Measurements from ENCODE around the gene BEND5. TPM values are rescaled to one million over a fixed set of nuclear protein-coding genes. Genes with fewer than 3 reads are reported as not detected.

Gene BEND5
- total RNA-seq, 1 donor, result 0.72 TPM

DNA sequence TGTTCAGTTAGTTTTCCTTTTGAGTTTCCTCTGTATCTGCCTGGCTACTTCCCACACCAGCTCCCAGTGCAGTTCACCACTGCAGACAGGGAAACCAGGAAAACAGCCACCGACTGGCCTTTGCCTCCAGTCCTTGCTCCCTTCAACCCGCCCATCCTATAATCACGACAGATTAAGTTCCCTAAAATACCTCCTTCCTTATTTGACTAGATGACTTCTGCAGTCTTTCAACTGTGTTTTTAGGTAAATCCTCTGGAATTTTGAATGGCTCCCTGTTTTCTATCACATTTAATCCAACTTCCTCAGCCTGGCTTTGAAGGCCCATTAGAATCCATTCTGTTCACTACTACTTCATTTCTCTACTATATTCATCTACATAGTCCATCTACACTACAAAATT lies 37.6 kb downstream of the BEND5 start:
- TF ChIP-seq, protein P1, sequence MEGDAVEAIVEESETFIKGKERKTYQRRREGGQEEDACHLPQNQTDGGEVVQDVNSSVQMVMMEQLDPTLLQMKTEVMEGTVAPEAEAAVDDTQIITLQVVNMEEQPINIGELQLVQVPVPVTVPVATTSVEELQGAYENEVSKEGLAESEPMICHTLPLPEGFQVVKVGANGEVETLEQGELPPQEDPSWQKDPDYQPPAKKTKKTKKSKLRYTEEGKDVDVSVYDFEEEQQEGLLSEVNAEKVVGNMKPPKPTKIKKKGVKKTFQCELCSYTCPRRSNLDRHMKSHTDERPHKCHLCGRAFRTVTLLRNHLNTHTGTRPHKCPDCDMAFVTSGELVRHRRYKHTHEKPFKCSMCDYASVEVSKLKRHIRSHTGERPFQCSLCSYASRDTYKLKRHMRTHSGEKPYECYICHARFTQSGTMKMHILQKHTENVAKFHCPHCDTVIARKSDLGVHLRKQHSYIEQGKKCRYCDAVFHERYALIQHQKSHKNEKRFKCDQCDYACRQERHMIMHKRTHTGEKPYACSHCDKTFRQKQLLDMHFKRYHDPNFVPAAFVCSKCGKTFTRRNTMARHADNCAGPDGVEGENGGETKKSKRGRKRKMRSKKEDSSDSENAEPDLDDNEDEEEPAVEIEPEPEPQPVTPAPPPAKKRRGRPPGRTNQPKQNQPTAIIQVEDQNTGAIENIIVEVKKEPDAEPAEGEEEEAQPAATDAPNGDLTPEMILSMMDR (IDR thresholded peaks at IDR 0.05; ENCODE audit: extremely low read depth, low read depth, low read length), result no peak
- H3K79me2 ChIP-seq (ENCODE audit: insufficient read depth, low read length), result no peaks in the 10 kb centered on the region
- no peak for DNase-seq (ENCODE audit: insufficient read length, low spot score, missing footprints)
- H3K4me1 ChIP-seq (ENCODE audit: insufficient read depth, low read length), result no peaks in the 10 kb centered on the region
- H3K4me2 ChIP-seq (ENCODE audit: insufficient read depth, low read length), result no peak overlapping the region
- H3K9me3 ChIP-seq (ENCODE audit: low read depth, low read length), result no peaks in the 10 kb centered on the region
- no peak overlapping the region for H3K27ac ChIP-seq (ENCODE audit: low read depth, low read length)
- no peaks in the 10 kb centered on the region for H3K36me3 ChIP-seq (ENCODE audit: insufficient read depth, low read length)
- no peak overlapping the region for H2AFZ ChIP-seq (ENCODE audit: low read length)
- H3K27me3 ChIP-seq (ENCODE audit: insufficient read depth, low read length), result no peaks in the 10 kb centered on the region
- no peaks in the 10 kb centered on the region for H4K20me1 ChIP-seq (ENCODE audit: insufficient read depth, low read length)
- no peak overlapping the region for H3K4me3 ChIP-seq (ENCODE audit: insufficient read depth, low read length)

DNA sequence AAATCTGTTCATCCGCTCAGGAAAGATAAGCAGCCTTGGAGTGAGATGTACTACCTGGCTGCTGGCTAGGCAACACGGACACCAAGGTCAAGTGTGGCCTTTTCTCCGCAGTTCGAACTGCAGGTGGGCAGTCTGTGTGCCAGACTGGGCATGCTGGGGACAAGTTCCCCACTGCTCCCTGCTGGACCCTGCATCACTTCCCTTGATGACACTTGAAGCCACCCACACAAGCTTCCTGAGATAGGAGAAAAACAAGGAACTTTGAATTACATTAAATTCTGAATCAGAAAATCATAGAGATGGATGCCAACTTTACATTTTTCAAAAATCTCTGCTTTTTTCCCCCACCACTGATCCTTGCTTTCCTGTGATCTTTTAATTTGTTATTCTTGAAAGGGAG lies 38.3 kb downstream of the BEND5 start:
- H4K20me1 ChIP-seq (ENCODE audit: insufficient read depth, low read length), result no peaks in the 10 kb centered on the region
- TF ChIP-seq, protein P1 (IDR thresholded peaks at IDR 0.05; ENCODE audit: extremely low read depth, low read depth, low read length), result no peak
- no peaks in the 10 kb centered on the region for H3K79me2 ChIP-seq (ENCODE audit: insufficient read depth, low read length)
- DNase-seq (ENCODE audit: insufficient read length, low spot score, missing footprints), result no peak
- no peak overlapping the region for H3K4me3 ChIP-seq (ENCODE audit: insufficient read depth, low read length)
- no peaks in the 10 kb centered on the region for H3K27me3 ChIP-seq (ENCODE audit: insufficient read depth, low read length)
- H3K4me1 ChIP-seq (ENCODE audit: insufficient read depth, low read length), result no peaks in the 10 kb centered on the region
- H3K36me3 ChIP-seq (ENCODE audit: insufficient read depth, low read length), result no peaks in the 10 kb centered on the region
- H3K4me2 ChIP-seq (ENCODE audit: insufficient read depth, low read length), result no peak overlapping the region
- H3K27ac ChIP-seq (ENCODE audit: low read depth, low read length), result no peak overlapping the region
- H3K9me3 ChIP-seq (ENCODE audit: low read depth, low read length), result no peaks in the 10 kb centered on the region
- H2AFZ ChIP-seq (ENCODE audit: low read length), result no peak overlapping the region

DNA sequence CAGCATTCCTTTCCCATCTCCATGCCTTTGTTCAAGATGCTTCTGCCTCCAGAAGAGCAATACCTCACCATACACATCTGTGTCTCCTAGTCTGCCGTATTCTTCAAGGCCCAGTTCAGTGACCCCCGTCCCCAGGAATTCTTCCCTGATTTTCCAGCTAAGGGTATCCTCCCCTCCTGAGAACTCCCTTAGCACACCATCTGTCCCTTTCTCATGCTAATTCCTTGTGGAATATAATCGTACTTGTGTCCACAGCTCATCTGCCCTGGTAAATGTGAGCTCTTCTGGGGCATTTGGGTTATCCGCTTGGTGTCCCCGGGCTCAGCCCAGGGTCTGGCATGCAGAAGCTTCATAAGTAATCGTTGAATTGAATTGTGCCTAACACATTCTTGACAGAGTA lies 40.9 kb downstream of the BEND5 start:
- no peak overlapping the region for H3K27ac ChIP-seq (ENCODE audit: low read depth, low read length)
- H3K79me2 ChIP-seq (ENCODE audit: insufficient read depth, low read length), result no peaks in the 10 kb centered on the region
- H3K4me2 ChIP-seq (ENCODE audit: insufficient read depth, low read length), result no peak overlapping the region
- no peak overlapping the region for H2AFZ ChIP-seq (ENCODE audit: low read length)
- H3K27me3 ChIP-seq (ENCODE audit: insufficient read depth, low read length), result no peaks in the 10 kb centered on the region
- H3K4me1 ChIP-seq (ENCODE audit: insufficient read depth, low read length), result no peaks in the 10 kb centered on the region
- no peaks in the 10 kb centered on the region for H4K20me1 ChIP-seq (ENCODE audit: insufficient read depth, low read length)
- H3K36me3 ChIP-seq (ENCODE audit: insufficient read depth, low read length), result no peaks in the 10 kb centered on the region
- TF ChIP-seq, protein P1 (IDR thresholded peaks at IDR 0.05; ENCODE audit: extremely low read depth, low read depth, low read length), result no peak
- no peaks in the 10 kb centered on the region for H3K9me3 ChIP-seq (ENCODE audit: low read depth, low read length)
- DNase-seq (ENCODE audit: insufficient read length, low spot score, missing footprints), result no peak
- H3K4me3 ChIP-seq (ENCODE audit: insufficient read depth, low read length), result no peak overlapping the region

DNA sequence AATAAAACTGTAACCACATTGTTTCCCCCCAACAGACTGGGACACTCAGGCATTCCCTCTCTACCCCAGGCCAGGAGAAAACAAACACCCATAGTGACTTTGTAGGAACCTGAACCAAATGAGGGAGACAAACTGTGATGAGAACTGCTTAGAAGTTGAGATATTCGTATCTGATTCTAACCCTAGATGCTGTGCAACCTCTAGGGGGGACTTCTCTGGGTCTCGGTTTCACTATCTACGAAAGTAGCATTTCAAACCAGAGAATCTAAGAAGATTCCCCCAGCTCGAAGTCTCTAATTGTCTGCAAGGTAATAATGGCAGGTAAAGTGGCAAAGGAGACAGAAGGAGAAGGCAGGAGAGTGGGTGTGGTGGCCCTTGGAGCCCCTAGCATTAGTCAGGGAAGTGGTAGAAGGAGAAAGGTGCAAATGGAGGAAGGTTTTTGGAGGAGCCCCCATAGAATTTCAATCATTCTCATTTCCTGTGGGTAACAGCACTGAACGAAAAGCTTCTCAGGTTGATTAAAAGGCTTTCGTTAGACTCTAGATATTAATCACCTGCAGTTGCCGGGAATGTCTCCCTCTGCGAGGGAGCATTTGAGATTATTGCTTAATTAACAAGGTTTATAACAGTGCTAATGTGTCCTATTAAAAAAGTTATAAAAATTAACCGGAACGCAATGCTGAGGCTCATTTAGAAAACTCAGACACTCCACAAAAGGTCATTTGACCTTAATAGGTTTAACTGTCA lies 46.4 kb downstream of the BEND5 start:
- Histone ChIP-seq H4K20me1 (ENCODE audit: insufficient read depth, low read length) (no peaks in the 10 kb centered on the region), H3K79me2 (ENCODE audit: insufficient read depth, low read length) (no peaks in the 10 kb centered on the region), H3K4me1 (ENCODE audit: insufficient read depth, low read length) (no peaks in the 10 kb centered on the region), H3K9me3 (ENCODE audit: low read depth, low read length) (no peaks in the 10 kb centered on the region), H3K27ac (ENCODE audit: low read depth, low read length) (no peak overlapping the region), H3K27me3 (ENCODE audit: insufficient read depth, low read length) (no peaks in the 10 kb centered on the region), H3K4me2 (ENCODE audit: insufficient read depth, low read length) (no peak overlapping the region), H3K36me3 (ENCODE audit: insufficient read depth, low read length) (no peaks in the 10 kb centered on the region), H2AFZ (ENCODE audit: low read length) (no peak overlapping the region), H3K4me3 (ENCODE audit: insufficient read depth, low read length) (no peak overlapping the region)
- no peak for DNase-seq (ENCODE audit: insufficient read length, low spot score, missing footprints)
- TF ChIP-seq, protein P1 (IDR thresholded peaks at IDR 0.05; ENCODE audit: extremely low read depth, low read depth, low read length), result no peak

Measured in osteoblast (primary cell).